Measurements from ENCODE around the gene MAPK6.
A peak's percentile ranks its signal among the peaks of the same experiment; 100 is the strongest.
"Not testable (repeated sequence)": the region's sequence is repeated elsewhere in the genome, so short reads cannot be mapped to it uniquely, and the experiment has no call there.

Gene MAPK6

DNA sequence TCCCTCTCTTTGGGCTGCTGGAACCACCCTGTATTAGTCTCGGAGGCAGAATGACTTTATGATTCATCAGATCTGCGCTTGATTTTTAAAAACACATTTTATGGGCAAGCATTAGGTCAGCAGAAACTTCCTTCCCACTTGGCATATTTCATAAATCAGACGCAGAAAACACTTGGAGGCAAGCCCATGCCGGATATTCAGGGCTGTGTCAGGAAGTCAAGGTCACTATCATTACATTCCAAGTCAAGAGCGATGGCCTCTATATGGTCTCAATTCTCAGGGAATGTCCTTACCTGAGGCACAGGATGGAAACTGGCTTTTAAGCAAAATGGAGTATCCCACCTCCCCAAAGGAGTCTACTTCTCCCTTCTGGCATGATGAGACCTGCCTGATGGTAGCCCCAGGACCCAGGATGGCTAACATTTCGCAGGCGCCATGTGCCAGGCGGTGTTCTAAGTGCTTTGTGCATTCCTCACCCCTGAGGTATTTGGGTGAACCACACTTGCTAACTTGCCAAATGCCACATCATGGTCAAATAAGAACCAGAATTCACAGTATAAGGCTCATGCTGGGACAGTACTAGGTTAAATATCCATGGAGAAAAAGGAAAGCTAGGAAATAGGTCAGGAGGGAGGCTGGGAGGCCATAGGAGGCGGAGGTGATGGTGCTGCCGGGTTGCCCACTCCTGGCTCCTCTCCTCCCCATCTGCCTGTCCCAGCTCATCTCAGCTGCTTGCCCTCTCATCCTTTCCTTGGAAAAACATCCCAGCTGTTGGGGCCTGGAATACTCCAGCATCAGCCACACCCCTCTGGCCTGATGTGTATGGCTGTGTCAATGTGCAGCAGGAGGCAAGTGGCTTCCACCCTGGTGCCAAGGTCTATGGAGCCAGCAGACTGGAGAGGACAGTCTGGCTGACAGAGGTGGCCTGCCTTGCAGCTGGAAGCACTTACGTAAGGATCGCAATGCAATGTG lies 74.8 kb downstream of the MAPK6 start:
- H3K4me3 ChIP-seq (ENCODE audit: low read depth in 1 of 5, low read length in 5 of 5) = peak overlapping the region in 3 of 5 donors; percentile 7 to 16 (median 16)
- H3K36me3 ChIP-seq (ENCODE audit: control insufficient read depth in 5 of 5, insufficient read depth in 5 of 5, low read length in 5 of 5) = no peaks in the 10 kb centered on the region
- no peaks in the 10 kb centered on the region for H3K27me3 ChIP-seq (ENCODE audit: control insufficient read depth in 5 of 5, insufficient read depth in 4 of 5, low read length in 5 of 5)
- H3K27ac ChIP-seq (ENCODE audit: low read depth, low read length) = peak overlapping the region; percentile 78
- H3K9ac ChIP-seq (ENCODE audit: low read length in 5 of 5) = peak overlapping the region in 1 of 5 donors; percentile 35
- H3K4me1 ChIP-seq (ENCODE audit: control insufficient read depth in 5 of 5, insufficient read depth in 5 of 5, low read length in 5 of 5) = peaks cover 12 to 40% (median 28%) of the 10 kb centered on the region in 5 donors
- H3K9me3 ChIP-seq (ENCODE audit: control insufficient read depth in 5 of 5, low read length in 5 of 5) = peaks cover 0 to 5% (median 3%) of the 10 kb centered on the region in 5 donors

DNA sequence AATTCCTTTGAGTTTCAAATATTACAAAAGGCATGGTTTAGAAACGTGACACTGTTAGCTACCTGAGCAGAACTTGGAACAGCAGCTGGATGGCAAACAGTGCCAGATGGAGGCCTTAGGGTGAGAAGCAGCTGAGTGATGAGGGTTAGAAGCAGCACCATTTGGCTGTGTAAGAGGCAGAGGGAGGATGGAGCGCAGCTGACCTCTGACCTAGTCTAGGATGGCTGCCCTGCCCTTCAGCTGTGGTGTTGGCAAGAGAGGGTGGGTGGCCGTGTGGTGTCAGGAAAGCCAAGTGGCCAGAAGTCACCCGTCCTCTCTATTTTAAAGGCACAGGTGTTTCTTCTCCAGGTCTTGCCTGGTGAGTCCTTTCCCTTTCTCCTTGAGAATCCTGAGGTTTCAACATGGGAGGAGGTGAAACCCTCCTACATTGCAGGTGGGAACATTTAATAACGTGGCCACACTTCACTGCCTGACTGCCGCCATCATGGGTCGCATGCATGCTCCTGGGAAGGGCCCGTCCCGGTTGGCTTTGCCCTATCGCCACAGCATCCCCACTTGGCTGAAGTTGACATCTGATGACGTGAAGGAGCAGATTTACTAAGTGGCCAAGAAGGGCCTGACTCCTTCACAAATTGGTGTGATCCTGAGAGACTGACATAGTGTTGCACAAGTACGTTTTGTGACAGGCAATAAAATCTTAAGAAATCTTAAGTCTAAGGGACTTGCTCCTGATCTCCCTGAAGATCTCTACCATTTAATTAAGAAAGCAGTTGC lies 76.0 kb downstream of the MAPK6 start:
- no peaks in the 10 kb centered on the region for H3K36me3 ChIP-seq (ENCODE audit: control insufficient read depth in 5 of 5, insufficient read depth in 5 of 5, low read length in 5 of 5)
- H3K27me3 ChIP-seq (ENCODE audit: control insufficient read depth in 5 of 5, insufficient read depth in 4 of 5, low read length in 5 of 5) = no peaks in the 10 kb centered on the region
- peak overlapping the region; percentile 78 for H3K27ac ChIP-seq (ENCODE audit: low read depth, low read length)
- no peak overlapping the region for H3K4me3 ChIP-seq (ENCODE audit: low read depth in 1 of 5, low read length in 5 of 5)
- peaks cover 12 to 40% (median 28%) of the 10 kb centered on the region in 5 donors for H3K4me1 ChIP-seq (ENCODE audit: control insufficient read depth in 5 of 5, insufficient read depth in 5 of 5, low read length in 5 of 5)
- peaks cover 0 to 5% (median 3%) of the 10 kb centered on the region in 5 donors for H3K9me3 ChIP-seq (ENCODE audit: control insufficient read depth in 5 of 5, low read length in 5 of 5)
- peak overlapping the region in 1 of 5 donors; percentile 25 for H3K9ac ChIP-seq (ENCODE audit: low read length in 5 of 5)

DNA sequence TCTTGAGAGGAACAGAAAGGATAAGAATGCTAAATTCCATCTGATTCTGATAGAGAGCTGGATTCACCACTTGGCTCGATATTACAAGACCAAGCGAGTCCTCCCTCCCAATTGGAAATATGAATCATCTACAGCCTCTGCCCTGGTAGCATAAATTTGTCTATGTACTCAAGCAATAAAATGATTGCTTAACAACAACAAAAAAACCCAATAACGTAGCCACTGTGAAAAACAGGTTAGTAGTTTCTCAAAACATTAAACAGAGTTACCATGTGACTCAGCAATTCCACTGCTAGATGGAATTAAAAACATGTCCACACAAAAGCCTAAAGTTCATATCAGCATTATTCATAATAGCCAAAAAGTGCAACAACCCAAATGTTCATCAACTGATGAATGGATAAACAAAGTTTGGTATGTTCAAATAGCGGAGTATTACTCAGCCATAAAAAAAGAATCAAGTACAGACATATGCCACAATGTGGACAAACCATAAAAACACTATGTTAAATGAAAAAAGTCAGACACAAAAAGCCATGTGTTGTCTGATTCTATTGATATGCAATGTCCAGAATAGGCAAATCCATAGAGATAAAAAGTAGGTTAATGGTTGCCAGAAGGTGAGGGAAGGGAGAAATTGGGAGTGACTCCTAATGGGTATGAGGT lies 76.7 kb downstream of the MAPK6 start:
- H3K27ac ChIP-seq (ENCODE audit: low read depth, low read length) = peak overlapping the region; percentile 78
- H3K4me1 ChIP-seq (ENCODE audit: control insufficient read depth in 5 of 5, insufficient read depth in 5 of 5, low read length in 5 of 5) = peaks cover 12 to 40% (median 28%) of the 10 kb centered on the region in 5 donors
- H3K36me3 ChIP-seq (ENCODE audit: control insufficient read depth in 5 of 5, insufficient read depth in 5 of 5, low read length in 5 of 5) = no peaks in the 10 kb centered on the region
- H3K9me3 ChIP-seq (ENCODE audit: control insufficient read depth in 5 of 5, low read length in 5 of 5) = no peaks in the 10 kb centered on the region
- H3K9ac ChIP-seq (ENCODE audit: low read length in 5 of 5) = no peak overlapping the region
- H3K27me3 ChIP-seq (ENCODE audit: control insufficient read depth in 5 of 5, insufficient read depth in 4 of 5, low read length in 5 of 5) = no peaks in the 10 kb centered on the region
- H3K4me3 ChIP-seq (ENCODE audit: low read depth in 1 of 5, low read length in 5 of 5) = no peak overlapping the region

DNA sequence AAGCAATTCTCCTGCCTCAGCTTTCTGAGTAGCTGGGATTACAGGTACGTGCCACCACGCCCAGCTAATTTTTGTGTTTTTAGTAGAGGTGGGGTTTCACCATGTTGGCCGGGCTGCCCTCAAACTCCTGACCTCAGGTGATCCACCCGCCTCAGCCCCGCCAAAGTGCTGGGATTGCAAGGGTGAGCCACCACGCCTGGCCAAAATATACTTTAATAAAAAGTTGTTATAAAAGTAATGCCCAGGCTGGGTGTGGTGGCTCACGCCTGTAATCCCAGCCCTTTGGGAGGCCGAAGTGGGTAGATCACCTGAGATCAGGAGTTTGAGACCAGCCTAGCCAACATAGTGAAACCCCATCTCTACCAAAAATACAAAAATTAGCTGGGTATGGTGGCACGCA lies 77.5 kb downstream of the MAPK6 start:
- not testable (repeated sequence) for H3K36me3 ChIP-seq (ENCODE audit: control insufficient read depth in 5 of 5, insufficient read depth in 5 of 5, low read length in 5 of 5); H3K9me3 ChIP-seq (ENCODE audit: control insufficient read depth in 5 of 5, low read length in 5 of 5); H3K27me3 ChIP-seq (ENCODE audit: control insufficient read depth in 5 of 5, insufficient read depth in 4 of 5, low read length in 5 of 5); H3K9ac ChIP-seq (ENCODE audit: low read length in 5 of 5); H3K4me3 ChIP-seq (ENCODE audit: low read depth in 1 of 5, low read length in 5 of 5)
- H3K27ac ChIP-seq (ENCODE audit: low read depth, low read length) = peak overlapping the region; percentile 48
- H3K4me1 ChIP-seq (ENCODE audit: control insufficient read depth in 5 of 5, insufficient read depth in 5 of 5, low read length in 5 of 5) = peaks cover 12 to 38% (median 32%) of the 10 kb centered on the region in 5 donors

DNA sequence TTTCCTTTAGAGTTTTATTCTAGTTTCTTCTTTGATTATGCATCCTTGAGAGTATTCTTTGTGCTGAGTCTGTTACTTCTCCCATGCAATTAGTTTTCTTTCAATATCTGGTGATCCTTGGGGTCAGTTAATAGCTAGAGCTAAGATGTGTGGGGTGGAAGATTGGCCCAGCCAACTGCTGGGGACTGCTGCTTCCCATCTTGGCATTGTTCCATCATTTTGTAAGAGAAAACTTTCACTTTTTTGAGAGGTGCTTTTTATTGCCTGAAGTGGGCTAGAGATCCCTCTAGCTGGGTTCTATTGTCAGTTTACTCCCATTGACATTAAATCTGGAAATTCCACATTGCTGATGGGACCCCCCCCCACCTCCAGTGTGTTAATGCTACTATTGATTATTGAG lies 78.2 kb downstream of the MAPK6 start:
- Histone ChIP-seq H3K9ac (ENCODE audit: low read length in 5 of 5) (no peak overlapping the region), H3K4me3 (ENCODE audit: low read depth in 1 of 5, low read length in 5 of 5) (no peak overlapping the region), H3K9me3 (ENCODE audit: control insufficient read depth in 5 of 5, low read length in 5 of 5) (no peaks in the 10 kb centered on the region), H3K27ac (ENCODE audit: low read depth, low read length) (peak overlapping the region; percentile 48), H3K27me3 (ENCODE audit: control insufficient read depth in 5 of 5, insufficient read depth in 4 of 5, low read length in 5 of 5) (no peaks in the 10 kb centered on the region), H3K4me1 (ENCODE audit: control insufficient read depth in 5 of 5, insufficient read depth in 5 of 5, low read length in 5 of 5) (peaks cover 12 to 38% (median 36%) of the 10 kb centered on the region in 5 donors), H3K36me3 (ENCODE audit: control insufficient read depth in 5 of 5, insufficient read depth in 5 of 5, low read length in 5 of 5) (no peaks in the 10 kb centered on the region)

DNA sequence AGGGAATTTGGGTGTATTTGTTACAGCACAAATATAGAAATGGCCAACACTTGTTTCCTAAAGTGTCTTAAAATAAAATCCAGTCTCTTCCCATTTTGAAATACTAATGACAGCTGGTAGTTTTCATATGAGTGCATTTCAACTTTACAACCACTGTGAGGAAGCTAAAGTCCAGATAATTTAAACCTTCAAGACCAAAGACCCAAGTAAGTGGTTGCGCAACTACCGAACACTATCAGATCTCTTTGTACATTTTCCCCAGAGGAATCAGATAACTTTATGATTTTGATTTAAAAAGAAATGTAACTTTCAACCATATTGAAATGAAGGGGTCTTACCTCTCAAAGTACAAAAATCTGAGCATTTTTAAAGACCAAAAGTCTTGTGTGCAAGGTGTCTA lies 79.3 kb downstream of the MAPK6 start:
- Histone ChIP-seq H3K4me3 (ENCODE audit: low read depth in 1 of 5, low read length in 5 of 5) (no peak overlapping the region), H3K9ac (ENCODE audit: low read length in 5 of 5) (no peak overlapping the region), H3K4me1 (ENCODE audit: control insufficient read depth in 5 of 5, insufficient read depth in 5 of 5, low read length in 5 of 5) (peaks cover 10 to 33% (median 31%) of the 10 kb centered on the region in 5 donors), H3K9me3 (ENCODE audit: control insufficient read depth in 5 of 5, low read length in 5 of 5) (no peaks in the 10 kb centered on the region), H3K27ac (ENCODE audit: low read depth, low read length) (no peak overlapping the region), H3K36me3 (ENCODE audit: control insufficient read depth in 5 of 5, insufficient read depth in 5 of 5, low read length in 5 of 5) (no peaks in the 10 kb centered on the region), H3K27me3 (ENCODE audit: control insufficient read depth in 5 of 5, insufficient read depth in 4 of 5, low read length in 5 of 5) (no peaks in the 10 kb centered on the region)

DNA sequence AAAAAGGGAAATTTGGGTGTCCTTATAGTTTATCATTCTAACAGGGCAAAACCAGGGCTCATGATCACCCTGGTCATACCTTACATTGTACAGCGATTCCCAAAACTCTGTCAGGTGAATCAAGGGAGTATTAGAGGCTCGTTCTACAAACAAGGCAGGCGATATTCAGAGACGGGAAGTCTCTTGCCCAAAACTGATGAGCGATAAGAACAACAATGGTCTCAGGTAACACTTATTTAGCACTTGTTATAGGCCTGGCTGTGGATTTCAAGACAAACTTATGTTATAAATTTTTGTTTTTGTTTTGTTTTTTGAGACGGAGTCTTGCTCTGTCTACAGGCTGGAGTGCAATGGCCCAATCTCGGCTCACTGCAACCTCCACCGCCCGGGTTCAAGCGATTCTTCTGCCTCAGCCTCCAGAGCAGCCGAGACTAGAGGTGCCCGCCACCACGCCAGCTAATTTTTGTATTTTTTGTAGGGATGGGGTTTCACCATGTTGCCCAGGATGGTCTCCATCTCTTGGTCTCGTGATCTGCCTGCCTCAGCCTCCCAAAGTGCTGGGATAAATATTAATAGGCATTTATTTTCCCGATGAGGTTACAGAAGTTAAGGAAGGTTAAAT lies 80.7 kb downstream of the MAPK6 start:
- peaks cover 2 to 30% (median 22%) of the 10 kb centered on the region in 5 donors for H3K4me1 ChIP-seq (ENCODE audit: control insufficient read depth in 5 of 5, insufficient read depth in 5 of 5, low read length in 5 of 5)
- H3K36me3 ChIP-seq (ENCODE audit: control insufficient read depth in 5 of 5, insufficient read depth in 5 of 5, low read length in 5 of 5) = no peaks in the 10 kb centered on the region
- no peak overlapping the region for H3K4me3 ChIP-seq (ENCODE audit: low read depth in 1 of 5, low read length in 5 of 5)
- H3K9ac ChIP-seq (ENCODE audit: low read length in 5 of 5) = no peak overlapping the region
- no peaks in the 10 kb centered on the region for H3K27me3 ChIP-seq (ENCODE audit: control insufficient read depth in 5 of 5, insufficient read depth in 4 of 5, low read length in 5 of 5)
- H3K9me3 ChIP-seq (ENCODE audit: control insufficient read depth in 5 of 5, low read length in 5 of 5) = peaks cover 0 to 4% (median 0%) of the 10 kb centered on the region in 5 donors
- H3K27ac ChIP-seq (ENCODE audit: low read depth, low read length) = no peak overlapping the region

DNA sequence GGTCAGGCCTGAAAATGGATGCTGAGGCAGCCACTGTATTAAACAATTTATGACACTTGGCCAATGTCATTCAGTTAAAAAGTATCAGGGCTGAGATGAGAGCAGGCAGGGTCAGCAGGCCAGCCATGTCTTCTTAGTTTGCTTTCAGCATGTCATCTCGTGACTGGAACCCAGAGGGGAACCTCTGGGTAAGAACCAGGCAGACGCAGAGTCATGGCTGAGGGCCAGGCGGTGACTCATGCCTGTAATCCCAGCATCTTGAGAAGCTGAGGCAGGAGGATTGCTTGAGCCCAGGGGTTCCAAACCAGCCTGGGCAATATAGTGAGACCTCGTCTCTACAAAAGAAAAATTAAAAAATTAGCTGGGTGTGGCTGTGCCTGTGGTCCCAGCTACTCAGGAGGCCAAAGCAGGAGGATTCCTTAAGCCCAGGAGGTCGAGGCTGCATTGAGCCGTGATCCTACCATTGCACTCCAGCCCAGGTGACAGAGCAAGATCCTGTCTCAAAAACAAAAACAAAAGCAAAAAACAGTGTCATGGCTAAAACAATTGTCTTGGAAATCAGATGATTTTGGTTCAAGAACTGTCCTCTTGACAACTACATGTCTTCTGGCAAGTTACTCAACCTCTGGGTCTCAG lies 81.9 kb downstream of the MAPK6 start:
- Histone ChIP-seq H3K4me3 (ENCODE audit: low read depth in 1 of 5, low read length in 5 of 5) (no peak overlapping the region), H3K27me3 (ENCODE audit: control insufficient read depth in 5 of 5, insufficient read depth in 4 of 5, low read length in 5 of 5) (no peaks in the 10 kb centered on the region), H3K27ac (ENCODE audit: low read depth, low read length) (no peak overlapping the region), H3K9me3 (ENCODE audit: control insufficient read depth in 5 of 5, low read length in 5 of 5) (peaks cover 0 to 4% (median 0%) of the 10 kb centered on the region in 5 donors), H3K4me1 (ENCODE audit: control insufficient read depth in 5 of 5, insufficient read depth in 5 of 5, low read length in 5 of 5) (peaks cover 0 to 23% (median 17%) of the 10 kb centered on the region in 5 donors), H3K9ac (ENCODE audit: low read length in 5 of 5) (no peak overlapping the region), H3K36me3 (ENCODE audit: control insufficient read depth in 5 of 5, insufficient read depth in 5 of 5, low read length in 5 of 5) (no peaks in the 10 kb centered on the region)

Data from subcutaneous abdominal adipose tissue (tissue), 5 donors.